ENCODE data around the gene MEPCE.
"Not testable (repeated sequence)": the region's sequence is repeated elsewhere in the genome, so short reads cannot be mapped to it uniquely, and the experiment has no call there.

MEPCE gene

DNA sequence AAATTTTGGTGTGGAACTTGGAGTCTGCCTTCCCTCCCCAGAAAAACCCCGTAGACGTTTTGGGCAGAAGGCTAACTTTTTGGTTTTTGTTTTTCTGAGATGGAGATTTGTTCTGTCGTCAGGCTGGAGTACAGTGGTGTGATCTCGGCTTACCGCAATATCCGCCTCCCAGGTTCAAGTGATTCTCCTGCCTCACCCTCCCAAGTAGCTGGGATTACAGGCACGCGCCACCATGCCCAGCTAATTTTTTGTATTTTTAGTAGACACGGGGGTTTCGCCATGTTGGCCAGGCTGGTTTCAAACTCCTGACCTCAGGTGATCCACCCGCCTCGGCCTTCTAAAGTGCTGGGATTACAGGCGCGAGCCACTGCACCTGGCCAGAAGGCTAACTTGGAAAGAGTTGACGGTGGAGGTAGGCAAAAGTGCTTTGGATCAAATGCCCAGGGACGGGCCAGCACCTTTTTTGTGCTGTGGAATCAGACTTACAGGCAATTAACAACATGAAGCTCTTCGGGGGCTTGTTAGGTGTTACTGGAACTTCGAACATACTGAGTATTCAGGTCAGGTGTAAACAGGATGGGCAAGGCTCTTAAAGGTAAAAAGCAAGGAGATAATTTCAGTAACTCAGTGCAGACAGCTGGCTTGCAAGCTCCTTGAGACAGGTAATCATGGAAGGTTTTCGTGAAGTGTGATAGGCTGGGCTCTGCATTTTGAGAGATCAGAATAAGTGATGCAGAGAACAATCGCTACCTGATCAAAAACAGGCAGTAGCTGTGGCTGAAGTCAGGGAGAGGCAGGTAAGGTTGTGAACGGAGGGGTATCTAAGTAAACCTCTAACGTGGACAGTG lies 4.9 kb downstream of the MEPCE start:
- DNase-seq, result no peak

DNA sequence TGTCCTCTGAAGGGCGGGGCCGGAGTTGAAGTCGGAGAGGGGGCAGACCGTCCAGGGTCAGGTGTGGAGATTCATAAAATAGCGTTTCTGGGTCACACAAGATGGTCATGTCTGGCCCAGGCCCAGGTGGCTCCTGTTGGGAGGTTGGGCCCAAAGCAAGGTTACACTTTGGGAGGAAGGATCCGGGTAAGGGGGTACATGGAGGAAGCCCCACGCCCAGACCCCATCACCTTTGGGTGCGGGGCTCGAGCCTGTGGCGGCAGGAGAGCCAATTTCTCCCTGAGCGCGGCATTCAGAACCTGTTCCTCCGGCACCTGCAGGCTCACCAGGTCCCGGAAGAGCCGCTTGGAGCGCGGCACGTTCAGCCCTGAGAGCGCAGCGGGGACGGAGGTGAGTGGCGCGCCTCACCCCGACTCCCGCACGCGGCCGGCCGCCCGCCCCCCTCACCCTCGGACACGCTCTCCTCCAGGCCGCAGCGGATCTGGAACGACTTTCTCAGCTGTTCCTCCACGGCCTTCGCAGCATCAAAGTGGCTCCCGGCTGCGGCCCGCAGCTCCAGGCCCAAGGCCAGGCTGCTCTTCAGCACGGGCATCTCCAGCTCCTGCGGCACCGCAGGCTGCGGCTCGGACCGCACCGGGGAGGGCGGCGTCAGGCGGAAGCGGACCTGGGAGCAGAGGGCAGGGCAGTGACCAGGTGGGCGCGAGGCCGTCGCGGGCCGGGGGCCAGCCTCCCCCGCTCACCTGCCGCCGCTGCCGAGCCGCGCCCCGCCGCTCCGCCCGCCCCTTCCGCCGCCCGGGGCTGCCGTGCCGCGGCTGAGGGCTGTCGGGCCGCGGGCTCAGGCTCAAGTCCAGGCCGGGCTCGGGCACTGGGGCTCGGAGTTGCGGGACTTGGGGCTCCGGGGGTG lies 6.0 kb downstream of the MEPCE start:
- DNase-seq, result peak; percentile 31 to 38

DNA sequence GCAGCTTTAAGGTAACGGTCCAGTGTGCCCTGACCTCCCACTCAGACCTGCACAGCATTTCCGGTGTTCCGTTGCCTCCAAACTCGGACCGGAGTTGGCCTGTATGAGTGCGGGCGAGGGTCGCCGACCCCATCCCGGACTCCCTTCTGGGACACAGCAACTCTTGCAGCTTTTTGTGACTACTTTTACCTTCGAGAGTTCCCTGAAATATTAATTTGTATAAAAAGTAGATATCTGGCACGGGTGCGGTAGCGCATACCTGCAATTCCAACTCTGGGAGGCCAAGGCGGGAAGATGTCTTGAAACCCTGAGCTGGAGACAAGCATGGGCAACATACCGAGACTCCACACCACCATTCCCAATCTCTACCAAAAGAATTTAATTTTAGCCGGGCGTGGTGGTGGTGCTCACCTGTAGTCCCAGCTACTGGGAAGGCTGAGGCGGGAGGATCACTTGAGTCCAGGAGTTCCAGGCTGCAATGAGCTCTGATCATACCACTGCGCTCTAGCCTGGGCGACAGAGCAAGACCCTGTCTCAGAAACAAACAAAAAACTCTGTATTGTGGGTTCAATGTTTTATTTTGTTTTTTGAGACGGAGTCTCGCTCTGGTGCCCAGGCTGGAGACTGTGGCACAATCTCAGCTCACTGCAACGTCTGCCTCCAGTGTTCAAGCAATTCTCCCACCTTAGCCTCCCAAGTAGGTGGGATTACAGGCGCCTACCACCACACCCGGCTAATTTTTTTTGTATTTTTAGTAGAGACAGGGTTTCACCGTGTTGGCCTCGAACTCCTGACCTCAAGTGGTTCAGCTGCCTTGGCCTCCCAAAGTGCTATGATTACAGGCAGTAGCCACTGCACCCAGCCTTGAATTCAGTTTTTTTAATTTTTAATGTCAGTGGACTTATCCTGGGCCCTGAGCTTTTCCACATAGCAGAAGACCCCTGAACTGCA lies 7.8 kb downstream of the MEPCE start:
- DNase-seq, result no peak

DNA sequence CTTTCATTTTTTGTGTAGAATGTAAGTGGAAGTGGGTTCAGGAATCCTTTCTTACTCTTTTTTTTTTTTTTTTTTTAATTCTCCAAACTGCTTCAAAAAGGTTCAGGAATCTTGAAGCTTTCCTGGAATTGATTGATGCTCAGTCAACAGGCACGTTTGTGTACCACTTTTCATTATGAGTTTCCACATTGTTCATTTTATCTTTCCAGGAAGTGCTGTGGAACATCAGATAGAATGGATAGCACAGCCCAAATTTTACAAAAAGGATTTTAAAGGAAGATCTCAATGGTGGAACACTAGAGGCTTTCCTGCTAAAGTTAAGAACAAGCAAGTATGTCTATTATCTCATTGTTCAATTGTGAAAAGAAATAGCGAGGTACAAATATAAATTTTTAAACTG lies 8.5 kb downstream of the MEPCE start:
- DNase-seq, result no peak

- DNase-seq, result not testable (repeated sequence)
Observed at GRCh38 chr7:100438731-100439130, 9.1 kb downstream of the MEPCE start.

- DNase-seq, result not testable (repeated sequence)
Observed at GRCh38 chr7:100439244-100439643, 9.6 kb downstream of the MEPCE start.

DNA sequence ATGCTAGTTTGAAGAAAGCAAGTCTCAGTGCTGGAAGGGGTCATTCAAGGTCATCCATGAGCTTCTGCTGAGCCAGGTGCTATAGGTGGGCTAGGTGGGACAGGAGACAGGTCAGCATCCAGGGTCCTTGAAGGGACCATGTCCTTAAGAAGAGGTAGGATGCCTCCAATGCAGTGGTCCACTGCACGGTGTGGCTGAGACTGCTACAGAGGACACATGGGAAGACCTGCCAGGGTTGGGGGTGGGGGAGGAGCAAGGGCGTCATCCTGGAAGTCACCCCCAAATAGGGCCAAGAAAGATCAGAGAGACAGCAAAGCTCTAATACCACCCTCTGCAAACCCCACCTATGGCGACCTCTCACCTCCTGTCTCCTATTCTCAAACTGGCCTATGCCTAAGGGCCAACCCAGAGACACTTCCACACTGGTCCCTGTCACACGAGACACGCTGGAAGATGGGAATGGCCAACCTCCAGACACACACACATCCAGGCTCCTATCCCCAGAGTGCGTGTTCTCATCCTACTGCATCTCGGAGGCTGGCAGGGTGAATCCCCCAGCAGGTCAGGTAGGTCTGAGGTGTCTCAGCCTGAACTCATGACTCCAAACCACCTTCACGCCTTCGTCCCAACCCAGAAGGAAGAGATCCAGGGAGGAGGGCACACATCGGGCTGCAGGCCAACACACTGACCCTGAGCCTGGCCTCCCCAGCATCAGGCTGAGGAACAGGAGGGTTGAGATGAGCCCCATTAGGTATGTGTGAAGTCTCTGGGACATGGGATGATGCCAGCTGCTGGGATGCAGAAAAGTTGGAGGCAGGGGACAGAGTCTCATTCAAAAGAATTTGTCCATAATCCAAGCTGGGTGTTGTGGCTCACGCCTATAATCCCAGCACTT lies 12.3 kb downstream of the MEPCE start:
- DNase-seq, result no peak

GRCh38 chr7:100443096-100443840 lies 13.6 kb downstream of the MEPCE start:
- DNase-seq, result no peak

DNA sequence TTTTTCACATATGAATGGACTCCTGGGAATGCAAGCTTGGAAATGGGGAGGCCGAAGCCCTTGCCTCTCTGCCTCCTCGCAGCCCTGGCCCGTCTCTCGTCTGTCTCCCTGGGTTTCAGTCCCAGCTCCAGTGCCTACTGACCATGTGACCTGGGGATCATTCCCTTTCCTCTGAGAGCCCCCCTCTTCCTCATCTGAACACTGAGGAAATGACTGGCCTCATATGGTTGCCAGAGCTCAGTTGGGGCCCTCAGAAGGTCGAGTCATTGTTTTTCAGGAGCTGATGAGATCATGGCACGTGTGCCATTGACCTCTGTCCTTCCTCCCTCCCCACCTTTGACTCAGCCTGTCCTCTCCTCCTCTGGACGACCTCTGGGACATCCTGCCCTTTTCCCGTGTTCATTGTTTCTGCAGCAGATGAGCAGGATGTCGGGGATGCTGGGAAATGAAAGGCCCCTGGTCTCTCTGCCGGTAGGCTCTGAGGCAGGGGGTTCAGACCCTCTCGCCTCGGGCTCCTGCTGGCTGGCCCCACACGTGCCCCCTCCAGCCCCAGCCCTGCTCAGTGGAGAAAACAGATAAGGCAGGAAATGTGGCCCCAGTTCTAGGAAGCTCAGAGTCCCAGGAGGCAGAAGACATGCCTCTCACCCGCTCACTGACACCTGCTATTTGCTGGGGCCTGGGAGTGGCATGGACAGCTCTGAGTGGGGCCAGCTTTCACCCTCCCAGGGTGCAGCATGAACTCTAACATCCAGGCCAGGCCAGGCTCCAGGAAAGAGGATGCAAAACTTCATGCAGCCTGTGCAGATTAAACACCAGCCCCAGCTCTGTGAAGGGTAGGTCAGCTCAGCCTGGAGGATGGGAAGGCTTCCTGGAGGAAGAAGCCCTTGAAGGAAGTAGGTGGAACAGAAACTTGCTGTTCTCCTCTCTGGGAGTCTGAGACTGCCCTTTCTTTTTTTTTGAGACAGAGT lies 15.0 kb downstream of the MEPCE start:
- DNase-seq, result no peak

DNA sequence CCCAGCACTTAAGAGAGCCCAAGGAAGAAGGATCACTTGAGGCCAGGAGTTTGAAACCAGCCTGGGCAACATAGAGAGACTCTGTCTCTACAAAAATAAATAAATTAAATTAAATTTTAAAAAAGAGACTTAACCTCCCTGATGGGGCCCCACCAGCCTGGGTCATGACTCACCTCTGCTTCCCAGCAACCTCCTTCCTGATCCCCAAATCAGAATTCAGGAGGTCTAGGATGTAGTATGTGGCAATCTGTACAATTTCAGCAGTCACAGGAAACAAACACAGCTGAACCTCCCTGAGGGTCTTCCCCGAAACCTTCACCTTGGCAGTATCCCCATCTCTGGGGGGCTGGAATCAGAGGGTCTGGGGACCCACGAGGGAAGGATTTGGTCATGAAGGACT lies 16.4 kb downstream of the MEPCE start:
- DNase-seq, result no peak

DNA sequence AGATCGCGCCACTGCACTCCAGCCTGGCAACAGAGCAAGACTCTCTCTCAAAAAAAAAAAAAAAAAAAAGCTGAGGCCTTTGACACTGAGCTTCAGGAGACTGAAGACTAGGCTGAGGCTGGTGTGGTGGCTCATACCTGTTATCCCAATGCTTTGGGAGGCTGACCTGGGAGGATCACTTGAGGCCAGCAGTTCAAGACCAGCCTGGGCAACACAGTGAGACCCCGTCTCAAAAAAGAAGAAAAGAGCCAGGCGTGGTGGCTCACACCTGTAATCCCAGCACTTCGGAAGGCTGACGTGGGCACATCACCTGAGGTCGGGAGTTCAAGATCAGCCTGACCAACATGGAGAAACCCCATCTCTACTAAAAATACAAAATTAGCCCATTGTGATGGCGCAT lies 17.7 kb downstream of the MEPCE start:
- DNase-seq, result not testable (repeated sequence)

- DNase-seq, result no peak
Observed at GRCh38 chr7:100449190-100449795, 19.7 kb downstream of the MEPCE start.

- DNase-seq, result no peak
Observed at GRCh38 chr7:100452513-100452912, 22.9 kb downstream of the MEPCE start.

DNA sequence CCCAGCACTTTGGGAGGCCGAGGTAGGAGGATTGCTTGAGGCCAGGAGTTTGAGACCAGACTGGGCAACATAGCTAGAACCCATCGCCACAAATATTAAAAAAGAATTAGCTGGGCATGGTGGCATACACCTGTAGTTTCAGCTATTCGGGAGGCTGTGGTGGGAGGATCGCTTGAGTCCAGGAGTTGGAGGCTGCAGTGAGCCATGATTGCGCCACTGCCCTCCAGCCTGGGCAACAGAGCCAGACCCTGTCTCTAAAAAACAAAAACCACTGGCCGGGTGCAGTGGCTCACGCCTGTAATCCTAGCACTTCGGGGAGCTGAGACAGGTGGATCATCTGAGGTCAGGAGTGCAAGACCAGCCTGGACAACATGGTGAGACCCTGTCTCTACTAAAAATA lies 24.2 kb downstream of the MEPCE start:
- not testable (repeated sequence) for DNase-seq

GRCh38 chr7:100455206-100455605 lies 25.6 kb downstream of the MEPCE start:
- no peak for DNase-seq

GRCh38 chr7:100456562-100456961 lies 26.9 kb downstream of the MEPCE start:
- DNase-seq, result no peak

DNA sequence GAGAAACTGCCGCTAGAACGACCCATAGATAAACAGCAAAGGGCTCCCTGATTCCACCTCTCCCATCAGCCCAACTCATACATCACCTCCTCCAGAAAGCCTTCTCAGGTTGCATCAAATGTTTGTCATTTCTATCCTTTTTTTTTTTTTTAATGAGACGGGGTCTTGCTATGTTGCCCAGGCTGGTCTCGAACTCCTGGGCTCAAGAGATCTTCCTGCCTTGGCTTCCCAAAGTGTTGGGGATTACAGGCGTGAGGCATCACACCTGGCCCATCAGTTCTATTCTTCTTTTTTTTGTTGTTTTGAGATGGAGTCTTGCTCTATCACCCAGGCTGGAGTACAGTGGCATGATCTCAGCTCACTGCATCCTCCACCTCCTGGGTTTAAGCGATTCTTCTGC lies 27.4 kb downstream of the MEPCE start:
- no peak for DNase-seq

DNA sequence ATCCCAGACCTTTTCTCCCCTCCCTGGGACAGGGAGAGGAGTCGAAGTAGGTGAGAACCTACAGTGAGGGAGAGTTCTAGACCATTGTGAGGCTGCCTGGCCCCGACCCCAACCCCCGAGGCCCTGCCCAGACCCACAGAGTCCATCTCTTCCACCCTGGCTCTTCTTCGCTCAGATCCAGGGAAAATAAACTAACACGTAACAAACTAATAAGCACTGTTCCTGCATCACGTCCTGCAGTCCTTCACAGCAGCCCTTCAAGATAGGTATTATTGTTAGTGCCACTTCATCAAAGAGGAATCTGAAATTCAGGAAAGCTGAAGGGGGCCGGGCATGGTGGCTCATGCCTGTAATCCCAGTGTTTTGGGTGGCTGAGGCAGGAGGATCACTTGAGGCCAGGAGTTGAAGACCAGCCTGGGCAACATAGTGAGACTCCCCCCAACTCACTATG lies 34.6 kb downstream of the MEPCE start, which contains the start of gene SPACDR:
TSS of gene SPACDR (minus strand) at position 51 of the 451 bp plus-strand sequence. CDS start 235 bp downstream, outside the sequence.
- DNase-seq, result no peak

DNA sequence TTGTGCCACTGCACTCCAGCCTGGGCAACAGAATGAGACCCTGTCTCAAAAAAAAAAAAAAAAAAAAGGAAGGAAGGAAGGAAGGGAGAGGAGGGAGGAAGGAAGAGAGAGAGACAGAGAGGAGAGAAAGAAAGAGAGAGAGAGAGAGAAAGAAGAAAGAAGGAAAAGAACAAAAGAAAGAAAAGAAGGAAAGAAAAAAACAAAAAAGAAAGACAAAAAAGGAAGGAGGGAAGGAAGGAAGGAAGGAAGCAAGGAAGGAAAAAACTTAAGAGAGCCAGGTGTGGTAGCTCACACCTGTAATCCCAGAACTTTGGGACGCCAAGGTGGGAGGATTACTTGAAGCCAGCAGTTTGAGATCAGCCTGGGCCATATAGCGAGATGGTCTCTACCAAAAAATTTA lies 35.2 kb downstream of the MEPCE start:
- DNase-seq, result no peak

Data from activated CD4-positive, alpha-beta T cell treated with anti-CD3 and anti-CD28 coated beads, Interleukin-2, amount 50 U/mL, for 4 hours (primary cell).